SK-N-MC (cell line): ENCODE measurements around the gene ZNF341.

Source experiments
- EZH2 ChIP-seq: fragments of 200-600 bp; sonication (generic); IDR thresholded peaks from one replicate; pipeline ENCODE4 v1.6.1; 2017; ENCODE audit warnings: antibody characterized with exemption
- FOXP2 ChIP-seq: optimal IDR thresholded peaks from 2 replicates; pipeline ENCODE3; 2011; ENCODE audit warnings: mild to moderate bottlenecking, moderate library complexity; ENCODE audit not compliant: insufficient read depth; ENCODE audit errors: extremely low read length, control extremely low read depth
- POLR2AphosphoS5 ChIP-seq: IDR thresholded peaks from 2 replicates; pipeline ENCODE4 v1.6.1; 2012; ENCODE audit warnings: mild to moderate bottlenecking, low read depth, low read length, borderline replicate concordance

DNA sequence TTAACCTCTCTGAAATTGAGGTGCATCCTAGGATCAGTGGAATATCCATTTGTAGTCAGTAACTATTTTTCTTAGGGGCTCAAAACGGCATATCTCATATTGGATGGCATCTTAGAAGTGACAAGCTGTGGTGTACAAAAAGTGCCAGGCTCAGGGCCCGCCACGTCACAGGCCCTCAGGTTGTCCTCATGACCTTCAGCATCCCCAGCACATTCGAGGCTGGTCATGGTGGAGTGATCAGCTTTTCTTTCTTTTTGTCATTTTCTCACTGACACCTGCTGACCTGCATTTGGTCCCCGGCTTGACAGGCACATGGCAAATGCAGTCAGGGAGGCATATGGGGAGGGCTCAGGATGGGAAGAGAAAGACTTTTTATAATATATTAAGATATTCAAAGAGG, 38.5 kb upstream of the ZNF341 start:
- TF ChIP-seq EZH2 (no peak), POLR2AphosphoS5 (no peak), FOXP2 (no peak)
